T-cell (primary cell): ENCODE data around the gene GRIN3B. TPM values are rescaled to one million over a fixed set of nuclear protein-coding genes. Genes with fewer than 3 reads are reported as not detected.

Experiments
- ATAC-seq, 4 experiments: fragments of 200-7000 bp in 3 of 4; fragments of 150-1000 bp in 1 of 4; cut with Tn5 transposase; replicated peaks in 1 of 4; 1 replicate in 3 of 4; 2 replicates in 1 of 4; pipeline ENCODE4 v1.10.0; 2021; ENCODE audit warnings: moderate library complexity in 3 of 4, mild to moderate bottlenecking in 2 of 4, moderate number of reproducible peaks in 1 of 4
- CTCF ChIA-PET, 2 donors: fragments of 300-600 bp; sonication (Branson Sonifier 250); formaldehyde crosslinking; loops; one replicate each; lab custom pipeline; 2022; ENCODE audit warnings: antibody characterized with exemption in 2 of 2; lab: Charles Lee
- POLR2A ChIA-PET, 2 donors: fragments of 300-600 bp; sonication (Branson Sonifier 250); formaldehyde crosslinking; loops; one replicate each; lab custom pipeline; 2022; ENCODE audit warnings: antibody characterized with exemption in 2 of 2; lab: Charles Lee
- DNase-seq, 35 experiments: peaks; one replicate each; pipeline versions ENCODE4 v3.0.0 to v3.0.0-alpha.2; 2013 to 2023
- H3K27ac ChIP-seq: one replicate; pipeline ENCODE4 v1.5.1; 2013; ENCODE audit warnings: low read length
- H3K27me3 ChIP-seq, 2 experiments: replicated peaks in 1 of 2; 1 replicate in 1 of 2; 2 replicates in 1 of 2; pipeline versions ENCODE4 v1.6.1 to v1.7.0; 2013; ENCODE audit warnings: low read length in 1 of 2, mixed read lengths in 1 of 2; ENCODE audit not compliant: control insufficient read depth in 2 of 2, insufficient read depth in 2 of 2; ENCODE audit errors: extremely low read depth in 1 of 2
- H3K36me3 ChIP-seq, 2 donors: 1 replicate in 1 of 2; 2 replicates in 1 of 2; pipeline versions ENCODE4 v1.6.1 to v1.7.0; 2013; ENCODE audit warnings: low read length in 1 of 2; ENCODE audit not compliant: control insufficient read depth in 2 of 2, insufficient read depth in 1 of 2; ENCODE audit errors: extremely low read depth in 1 of 2
- H3K4me1 ChIP-seq, 2 experiments: 1 replicate in 1 of 2; 2 replicates in 1 of 2; pipeline versions ENCODE4 v1.6.1 to v1.7.0; 2013; ENCODE audit warnings: low read length in 2 of 2, mixed read lengths in 1 of 2; ENCODE audit not compliant: insufficient read depth in 2 of 2, control insufficient read depth in 1 of 2; ENCODE audit errors: extremely low read depth in 1 of 2
- H3K4me3 ChIP-seq, 2 donors: 1 replicate in 1 of 2; 2 replicates in 1 of 2; pipeline versions ENCODE4 v1.5.1 to v1.7.0; 2013; ENCODE audit warnings: mild to moderate bottlenecking in 2 of 2, low read length in 1 of 2, moderate library complexity in 1 of 2; ENCODE audit not compliant: control insufficient read depth in 1 of 2; ENCODE audit errors: extremely low read depth in 1 of 2
- H3K9me3 ChIP-seq: 2 replicates; pipeline ENCODE4 v1.7.0; 2013
- H3K27ac Mint-ChIP-seq, 2 donors: one replicate each; pipeline ENCODE4 v1.8.0; 2020 to 2021; ENCODE audit warnings: mild to moderate bottlenecking in 2 of 2, mixed read lengths in 2 of 2
- H3K27me3 Mint-ChIP-seq, 2 donors: one replicate each; pipeline ENCODE4 v1.8.0; 2021 to 2022; ENCODE audit warnings: mixed read lengths in 2 of 2
- H3K36me3 Mint-ChIP-seq: one replicate; pipeline ENCODE4 v1.8.0; 2021; ENCODE audit warnings: mixed read lengths
- H3K4me1 Mint-ChIP-seq, 3 donors: one replicate each; pipeline ENCODE4 v1.8.0; 2020 to 2022; ENCODE audit warnings: mixed read lengths in 3 of 3, mild to moderate bottlenecking in 1 of 3
- H3K4me3 Mint-ChIP-seq, 3 donors: one replicate each; pipeline ENCODE4 v1.8.0; 2020 to 2022; ENCODE audit warnings: mild to moderate bottlenecking in 3 of 3, mixed read lengths in 3 of 3, moderate library complexity in 3 of 3
- H3K9me3 Mint-ChIP-seq, 3 donors: one replicate each; pipeline ENCODE4 v1.8.0; 2020 to 2022; ENCODE audit warnings: mixed read lengths in 3 of 3
- WGBS: methylation state at CpG from one replicate; pipeline ENCODE4 v1.1.5; 2013; ENCODE audit warnings: missing lambda C conversion rate; ENCODE audit not compliant: insufficient coverage; 5-methylcytosine and 5-hydroxymethylcytosine counted together
- total RNA-seq, 35 experiments: library from RNA in 6 of 35; stranded (reverse) in 6 of 35; fragments of 120-200 nt in 1 of 35; gene quantifications; one replicate each; pipeline versions ENCODE4 v1.2.1 to v1.2.4 and lab custom pipeline; 2013 to 2026

The GRIN3B gene
- total RNA-seq, 5 donors from 2014 or later (not counting 1 experiment from before 2014, with no cell fraction given) = 0.07 to 0.44 (median 0.09) TPM; not detected in 2

GRCh38 chr19:993361-993830 is 6.8 kb upstream of the GRIN3B start:
- Histone ChIP-seq H3K36me3 (peaks cover 18 to 30% of the 10 kb centered on the region in 2 donors), H3K4me3 (no peak overlapping the region), H3K27ac (no peak overlapping the region), H3K4me1 (peaks cover 2 to 34% of the 10 kb centered on the region in 2 experiments), H3K9me3 (no peaks in the 10 kb centered on the region), H3K27me3 (peaks cover 4 to 29% of the 10 kb centered on the region in 2 experiments)
- 98% methylated on average over 17 of the region's 17 CpGs for WGBS
- Mint-ChIP-seq H3K27me3 (peaks cover 4 to 6% of the 10 kb centered on the region in 2 donors), H3K4me3 (no peak overlapping the region), H3K4me1 (peaks cover 6 to 13% (median 9%) of the 10 kb centered on the region in 3 donors), H3K9me3 (no peaks in the 10 kb centered on the region), H3K27ac (no peak overlapping the region), H3K36me3 (peaks cover 3% of the 10 kb centered on the region)
- POLR2A ChIA-PET = no interaction called here
- no peak for ATAC-seq
- CTCF ChIA-PET = interaction anchor here in 1 of 2 donors (0.6 kb wide), 1 partner anchor 774 kb away, joined by 3 read pairs; no protein-coding TSS in a partner anchor
- DNase-seq = no peak

GRCh38 chr19:993831-994393 is 6.3 kb upstream of the GRIN3B start:
- Mint-ChIP-seq H3K4me1 (peaks cover 7 to 14% (median 9%) of the 10 kb centered on the region in 3 donors), H3K27me3 (peaks cover 7 to 10% of the 10 kb centered on the region in 2 donors), H3K36me3 (peaks cover 3% of the 10 kb centered on the region), H3K27ac (no peak overlapping the region), H3K9me3 (no peaks in the 10 kb centered on the region), H3K4me3 (no peak overlapping the region)
- CTCF ChIA-PET = interaction anchor here in 1 of 2 donors (0.6 kb wide), 1 partner anchor 773 kb away, joined by 3 read pairs; no protein-coding TSS in a partner anchor
- Histone ChIP-seq H3K9me3 (no peaks in the 10 kb centered on the region), H3K27me3 (peaks cover 4 to 34% of the 10 kb centered on the region in 2 experiments), H3K4me3 (no peak overlapping the region), H3K36me3 (peaks cover 15 to 30% of the 10 kb centered on the region in 2 donors), H3K27ac (no peak overlapping the region), H3K4me1 (peaks cover 2 to 29% of the 10 kb centered on the region in 2 experiments)
- 93% methylated on average over 35 of the region's 43 CpGs for WGBS
- DNase-seq = no peak
- POLR2A ChIA-PET = no interaction called here
- ATAC-seq = no peak

GRCh38 chr19:994516-994915 is 5.7 kb upstream of the GRIN3B start:
- Mint-ChIP-seq H3K4me1 (peaks cover 9 to 17% (median 10%) of the 10 kb centered on the region in 3 donors), H3K4me3 (no peak overlapping the region), H3K9me3 (no peaks in the 10 kb centered on the region), H3K36me3 (peaks cover 3% of the 10 kb centered on the region), H3K27me3 (peaks cover 13 to 16% of the 10 kb centered on the region in 2 donors), H3K27ac (no peak overlapping the region)
- POLR2A ChIA-PET = no interaction called here
- Histone ChIP-seq H3K9me3 (no peaks in the 10 kb centered on the region), H3K27ac (no peak overlapping the region), H3K27me3 (peaks cover 7 to 40% of the 10 kb centered on the region in 2 experiments), H3K4me1 (peaks cover 2 to 23% of the 10 kb centered on the region in 2 experiments), H3K36me3 (peaks cover 14 to 30% of the 10 kb centered on the region in 2 donors), H3K4me3 (no peak overlapping the region)
- CTCF ChIA-PET = no interaction called here
- no peak for ATAC-seq
- DNase-seq = no peak
- WGBS = 91% methylated on average over 12 of the region's 18 CpGs

GRCh38 chr19:995051-995827 is 5.0 kb upstream of the GRIN3B start:
- Histone ChIP-seq H3K27ac (no peak overlapping the region), H3K36me3 (peaks cover 10 to 25% of the 10 kb centered on the region in 2 donors), H3K4me3 (no peak overlapping the region), H3K4me1 (peaks cover 2 to 24% of the 10 kb centered on the region in 2 experiments), H3K27me3 (peaks cover 7 to 46% of the 10 kb centered on the region in 2 experiments), H3K9me3 (no peaks in the 10 kb centered on the region)
- no peak for DNase-seq
- peaks cover 3% of the 10 kb centered on the region for H3K36me3 Mint-ChIP-seq
- POLR2A ChIA-PET = no interaction called here
- no peak overlapping the region for H3K4me3 Mint-ChIP-seq
- 86% methylated on average over 16 of the region's 26 CpGs for WGBS
- H3K9me3 Mint-ChIP-seq = no peaks in the 10 kb centered on the region
- no peak overlapping the region for H3K27ac Mint-ChIP-seq
- H3K27me3 Mint-ChIP-seq = peaks cover 13 to 19% of the 10 kb centered on the region in 2 donors
- H3K4me1 Mint-ChIP-seq = peaks cover 9 to 17% (median 10%) of the 10 kb centered on the region in 3 donors
- CTCF ChIA-PET = no interaction called here
- no peak for ATAC-seq

GRCh38 chr19:996051-996838 is 4.0 kb upstream of the GRIN3B start:
- DNase-seq (peak; percentile 45 to 95 (median 80)), ATAC-seq (peak; percentile 50 to 82 (median 61))
- H3K36me3 Mint-ChIP-seq = peaks cover 3% of the 10 kb centered on the region
- peaks cover 13 to 22% of the 10 kb centered on the region in 2 donors for H3K27me3 Mint-ChIP-seq
- Histone ChIP-seq H3K9me3 (no peaks in the 10 kb centered on the region), H3K4me1 (peaks cover 2 to 31% of the 10 kb centered on the region in 2 experiments), H3K36me3 (peaks cover 3 to 22% of the 10 kb centered on the region in 2 donors), H3K4me3 (peak overlapping the region; percentile 45 to 52), H3K27ac (peak overlapping the region; percentile 35), H3K27me3 (peaks cover 7 to 51% of the 10 kb centered on the region in 2 experiments)
- ChIA-PET POLR2A (no interaction called here), CTCF (interaction anchor here in 1 of 2 donors (0.6 to 1.0 kb wide), 3 partner anchors 12 to 82 kb away, joined by 3 to 9 read pairs (median 3); partner anchors contain the start of gene WDR18)
- peaks cover 10 to 19% (median 14%) of the 10 kb centered on the region in 3 donors for H3K4me1 Mint-ChIP-seq
- H3K4me3 Mint-ChIP-seq = peak overlapping the region; percentile 68 to 79 (median 70)
- peak overlapping the region; percentile 49 to 69 for H3K27ac Mint-ChIP-seq
- H3K9me3 Mint-ChIP-seq = no peaks in the 10 kb centered on the region
- WGBS = 22% methylated on average over 60 of the region's 64 CpGs
